GM19467 (cell line): ENCODE results near the gene PFKFB4.
"Not testable (repeated sequence)": the region's sequence is repeated elsewhere in the genome, so short reads cannot be mapped to it uniquely, and the experiment has no call there.

Experiments used
- ATAC-seq: cut with Tn5 transposase; IDR thresholded peaks from one replicate; pipeline ENCODE4 v1.9.1; 2021; ENCODE audit warnings: mild to moderate bottlenecking, moderate library complexity; ENCODE audit not compliant: unreplicated experiment

Gene PFKFB4

GRCh38 chr3:48502728-48503168 lies 53.9 kb downstream of the PFKFB4 start:
- ATAC-seq = no peak

GRCh38 chr3:48502121-48502520 lies 54.5 kb downstream of the PFKFB4 start:
- ATAC-seq = no peak

DNA sequence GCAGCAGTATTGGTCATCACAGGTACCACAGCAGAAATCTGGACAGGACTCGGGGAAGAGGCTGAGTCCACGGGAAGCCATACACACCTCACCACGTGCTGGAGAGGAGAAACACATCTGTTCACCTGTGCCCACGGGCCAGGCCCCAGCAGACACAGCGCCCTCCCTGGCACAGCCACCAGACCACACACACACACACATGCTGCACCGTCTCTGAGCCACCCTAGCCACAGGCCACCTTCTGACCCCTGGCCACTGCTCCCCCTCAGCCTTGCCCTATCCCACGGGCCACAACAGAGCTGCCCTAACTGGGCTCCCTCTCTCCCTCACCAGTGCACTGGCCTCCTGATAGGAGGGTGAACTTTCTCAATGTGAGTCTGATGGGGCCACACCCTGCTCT lies 55.4 kb downstream of the PFKFB4 start:
- ATAC-seq = no peak

DNA sequence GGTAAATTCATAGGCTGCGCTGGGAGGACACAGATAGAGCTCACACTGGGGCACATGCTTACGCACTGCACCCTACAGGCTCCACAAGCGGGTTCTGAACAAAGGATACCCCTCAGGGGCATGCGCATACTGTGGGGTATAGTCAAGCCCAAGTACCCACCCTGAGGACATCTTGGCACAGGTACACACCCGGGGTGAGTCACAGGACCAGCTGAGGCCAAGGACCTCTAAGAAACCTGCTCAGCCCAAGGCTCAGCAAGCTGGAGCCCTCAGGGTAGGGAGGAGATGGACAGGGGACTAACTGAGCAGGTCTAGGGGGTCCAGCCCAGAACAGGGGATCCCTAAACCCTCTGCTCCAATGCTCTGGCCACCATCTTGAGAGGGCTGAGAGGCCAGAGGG lies 55.9 kb downstream of the PFKFB4 start:
- no peak for ATAC-seq

DNA sequence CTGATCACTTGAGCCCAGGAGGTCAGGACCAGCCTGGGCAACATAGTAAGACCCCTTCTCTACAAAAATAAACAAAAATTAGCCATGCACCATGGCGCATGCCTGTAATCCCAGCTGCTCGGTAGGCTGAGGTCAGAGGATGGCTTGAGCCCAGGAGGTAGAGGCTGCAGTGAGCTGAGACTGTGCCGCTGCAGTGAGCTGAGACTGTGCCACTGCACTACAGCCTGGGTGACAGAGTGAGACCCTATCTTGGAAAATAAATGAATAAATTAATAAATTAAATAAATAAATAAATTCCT lies 63.5 kb downstream of the PFKFB4 start:
- ATAC-seq = no peak

DNA sequence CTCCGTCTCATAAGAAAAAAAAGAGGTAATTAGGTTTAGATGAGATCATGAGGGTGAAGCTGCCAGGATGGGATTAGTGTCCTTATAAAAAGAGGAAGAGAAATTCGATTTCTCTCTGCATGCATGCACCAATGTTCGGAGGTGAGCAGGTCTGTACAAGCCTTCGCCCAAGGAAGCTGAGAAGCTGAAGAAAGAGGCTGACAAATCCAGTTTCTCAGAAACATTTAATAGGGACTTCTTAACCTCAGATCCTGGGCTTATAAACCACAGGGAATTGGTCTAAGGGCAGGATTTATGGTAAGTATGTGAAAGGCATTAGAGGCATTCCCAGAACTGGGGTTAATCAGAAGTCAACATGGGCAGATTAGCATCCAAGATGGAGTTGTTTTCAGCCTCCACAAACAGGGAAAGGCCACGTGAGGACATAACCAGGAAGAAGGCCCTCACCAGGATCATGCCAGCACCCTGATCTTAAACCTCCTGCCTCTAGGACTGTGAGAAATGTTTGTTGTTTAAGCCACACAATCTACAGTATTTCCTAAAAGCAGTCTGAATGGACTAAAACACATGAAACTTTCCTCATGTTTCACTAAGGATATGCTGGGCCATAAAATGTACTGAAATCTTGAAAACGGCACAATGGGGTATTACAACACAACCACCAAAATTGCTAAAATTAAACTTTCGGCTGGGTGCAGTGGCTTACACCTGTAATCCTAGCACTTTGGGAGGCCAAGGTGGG lies 64.0 kb downstream of the PFKFB4 start:
- ATAC-seq = no peak

DNA sequence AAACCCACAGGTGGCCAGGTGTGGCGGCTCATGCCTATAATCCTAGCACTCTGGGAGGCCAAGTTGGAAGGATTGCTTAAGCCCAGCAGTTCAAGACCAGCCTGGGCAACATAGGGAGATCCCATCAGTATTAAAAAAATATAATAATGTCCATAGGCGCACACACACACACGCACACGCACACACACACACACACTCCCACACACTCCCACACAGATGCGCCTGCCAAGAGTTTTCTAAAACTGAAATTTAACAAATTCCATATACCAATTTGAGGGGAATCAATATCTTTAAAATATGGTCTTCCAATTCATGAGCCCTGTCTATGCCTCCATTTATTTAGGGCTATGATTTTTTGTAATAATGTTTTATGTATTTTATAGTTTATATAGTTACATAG lies 69.7 kb downstream of the PFKFB4 start:
- ATAC-seq = no peak

DNA sequence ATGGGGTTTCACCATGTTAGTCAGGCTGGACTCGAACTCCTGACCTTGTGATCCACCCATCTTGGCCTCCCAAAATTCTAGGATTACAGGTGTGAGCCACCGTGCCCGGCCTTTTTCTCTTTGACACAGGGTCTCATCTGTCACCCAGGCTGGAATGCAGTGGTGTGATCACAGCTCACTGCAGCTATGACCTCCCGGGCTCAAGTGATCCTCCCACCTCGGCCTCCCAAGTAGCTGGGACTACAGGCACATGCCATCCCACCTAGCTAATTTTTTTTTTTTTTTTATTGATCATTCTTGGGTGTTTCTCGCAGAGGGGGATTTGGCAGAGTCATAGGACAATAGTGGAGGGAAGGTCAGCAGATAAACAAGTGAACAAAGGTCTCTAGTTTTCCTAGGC lies 73.8 kb downstream of the PFKFB4 start:
- ATAC-seq = not testable (repeated sequence)

GRCh38 chr3:48480891-48481290 lies 75.7 kb downstream of the PFKFB4 start:
- ATAC-seq = not testable (repeated sequence)

DNA sequence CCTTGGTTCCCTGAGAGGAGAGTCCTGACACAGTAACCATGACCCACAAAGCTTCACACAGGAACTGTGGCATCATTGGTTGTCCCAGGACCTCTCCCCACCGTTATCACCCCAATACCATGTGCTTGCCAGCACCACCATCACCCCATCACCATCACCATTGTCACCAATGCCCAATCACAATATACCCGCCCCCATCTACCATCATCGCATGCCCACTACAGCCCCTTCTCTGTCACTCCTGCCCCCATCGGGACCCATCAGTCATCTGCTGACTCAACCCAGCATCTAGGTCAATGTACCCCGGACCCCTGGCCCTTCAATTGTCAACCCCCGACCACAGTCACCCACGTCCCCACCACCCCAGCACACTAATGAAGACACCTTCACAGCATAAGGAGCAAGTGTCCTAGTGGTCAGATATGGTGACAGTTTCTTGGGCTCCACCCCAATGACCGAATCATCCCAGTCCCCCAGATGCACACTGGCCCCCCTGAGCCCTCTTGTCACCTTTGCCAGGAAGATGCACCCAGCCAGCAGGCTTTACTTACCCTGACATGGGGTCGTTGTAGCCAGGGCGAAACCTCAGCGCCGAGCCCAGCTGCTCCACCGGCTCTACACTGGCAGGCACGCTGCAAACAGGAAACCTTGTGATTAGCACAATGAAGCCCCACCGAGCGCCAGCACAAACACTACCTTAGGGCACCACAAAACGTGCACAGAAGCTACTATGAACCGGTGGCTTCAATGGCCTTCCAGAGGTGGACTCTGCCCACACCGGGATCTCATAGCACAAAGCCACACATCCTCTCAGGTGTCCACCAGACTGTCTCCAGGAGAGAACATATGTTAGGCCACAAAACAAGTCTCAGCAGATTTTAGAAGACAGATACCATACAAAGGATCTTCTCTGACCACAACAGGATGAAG lies 77.7 kb downstream of the PFKFB4 start:
- ATAC-seq = no peak

DNA sequence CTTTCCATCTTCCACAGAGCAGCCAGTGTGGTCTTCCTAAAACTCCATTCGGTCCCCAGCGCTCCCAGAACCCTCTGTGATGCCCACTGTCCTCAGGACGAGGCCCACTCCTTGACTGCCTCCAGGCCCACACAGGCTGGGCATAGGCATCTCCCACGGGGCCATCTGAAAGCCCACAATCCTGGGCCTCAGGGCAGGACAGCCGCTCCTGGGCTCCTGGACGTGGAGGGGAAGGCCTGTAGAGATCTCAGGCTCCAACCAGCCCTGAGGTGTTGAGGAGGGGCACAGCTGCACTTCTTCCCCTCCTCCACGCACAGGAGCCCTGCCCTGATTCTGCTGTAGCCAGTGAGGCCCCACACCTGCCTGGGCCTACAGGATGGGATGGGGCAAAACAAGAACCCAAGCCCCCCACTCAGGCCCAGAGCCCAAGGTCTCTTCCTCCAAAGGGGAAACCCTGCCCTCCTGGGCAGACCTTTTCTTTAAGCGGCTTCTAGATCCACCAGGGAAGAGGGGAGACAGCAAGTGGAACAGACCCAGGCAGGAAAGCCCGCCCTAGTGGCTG lies 78.6 kb downstream of the PFKFB4 start:
- no peak for ATAC-seq

DNA sequence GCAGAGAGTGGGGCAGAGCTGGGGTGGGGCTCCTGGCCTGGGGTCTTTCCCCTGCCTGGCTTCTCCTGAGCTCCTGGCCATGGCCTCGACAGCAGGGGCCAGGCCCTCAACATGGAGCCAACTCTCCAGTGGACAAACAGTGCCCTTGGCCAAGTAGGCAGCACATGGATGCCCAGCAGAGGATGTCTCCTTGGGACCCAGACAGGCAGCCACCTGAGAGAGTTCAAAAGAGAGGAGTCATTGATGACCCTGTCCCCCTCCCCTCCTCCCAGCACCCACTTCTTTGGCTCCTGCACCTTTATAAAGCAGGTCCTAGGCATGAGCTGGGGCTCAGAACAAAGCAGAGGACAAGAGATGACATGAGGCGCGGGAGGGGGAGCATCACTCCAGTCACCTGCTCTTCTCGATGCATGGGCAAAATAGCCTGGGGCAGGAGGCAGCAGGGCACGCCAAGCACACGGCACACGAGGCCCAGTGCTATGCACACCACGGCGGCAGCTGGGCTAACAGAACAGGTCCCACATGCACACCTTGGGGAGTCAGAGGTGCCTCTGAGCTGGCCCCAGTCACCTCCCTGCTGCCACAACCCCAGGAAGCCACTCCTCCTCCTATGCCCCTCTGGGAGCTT lies 80.1 kb downstream of the PFKFB4 start:
- ATAC-seq = no peak

GRCh38 chr3:48475188-48475587 lies 81.4 kb downstream of the PFKFB4 start:
- no peak for ATAC-seq

GRCh38 chr3:48474619-48475018 lies 82.0 kb downstream of the PFKFB4 start:
- no peak for ATAC-seq

DNA sequence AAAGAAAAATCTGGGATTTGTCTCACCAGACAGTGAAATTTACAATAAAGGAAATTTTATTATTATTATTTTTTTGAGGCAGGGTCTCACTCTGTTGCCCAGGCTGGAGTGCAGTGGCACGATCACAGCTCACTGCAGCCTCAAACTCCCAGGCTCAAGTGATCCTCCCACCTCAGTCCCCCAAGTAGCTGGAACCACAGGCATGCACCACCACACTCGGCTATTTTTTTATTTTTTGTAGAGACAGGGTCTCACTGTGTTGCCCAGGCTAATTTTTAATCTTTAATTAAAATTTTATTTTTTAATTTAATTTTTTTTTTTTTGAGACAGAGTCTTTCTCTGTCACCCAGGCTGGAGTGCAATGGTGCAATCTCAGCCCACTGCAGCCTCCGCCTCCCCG lies 82.6 kb downstream of the PFKFB4 start:
- not testable (repeated sequence) for ATAC-seq

GRCh38 chr3:48473617-48473952 lies 83.0 kb downstream of the PFKFB4 start:
- ATAC-seq = no peak

DNA sequence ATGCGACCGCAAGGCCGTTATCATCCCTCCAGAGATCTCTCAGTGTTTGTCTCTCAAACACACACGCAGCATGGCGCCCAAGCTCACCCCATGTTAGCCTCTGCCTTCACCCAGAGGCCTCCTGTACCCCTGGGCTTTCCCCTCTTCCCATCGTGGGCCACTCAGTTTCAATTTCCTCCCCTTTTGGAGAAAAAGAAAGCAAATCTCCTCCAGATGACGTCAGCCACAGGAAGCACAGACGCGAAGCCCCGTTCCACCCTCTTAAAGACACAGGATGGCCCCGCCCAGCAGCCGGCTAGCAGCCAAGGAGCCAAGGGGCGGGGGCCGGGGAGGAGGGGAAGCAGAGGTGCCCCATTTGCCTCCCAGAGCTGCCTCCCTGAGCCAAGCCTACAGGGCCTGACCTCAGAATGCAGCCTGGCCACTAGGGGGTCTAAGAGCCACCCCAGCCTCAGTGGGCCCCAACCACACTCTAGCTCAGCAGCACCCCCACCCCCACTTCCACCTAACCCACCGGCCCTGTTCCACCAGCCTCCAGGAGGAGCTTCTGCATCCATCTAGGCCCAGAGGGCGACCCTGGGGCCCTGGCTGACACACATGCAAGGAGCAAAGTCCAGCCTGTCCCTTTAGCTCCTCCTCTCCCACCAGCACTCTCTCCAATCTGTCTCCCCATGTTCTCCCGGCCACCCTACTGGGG lies 83.5 kb downstream of the PFKFB4 start:
- peak; percentile 67 for ATAC-seq

GRCh38 chr3:48472673-48472922 lies 84.0 kb downstream of the PFKFB4 start:
- peak; percentile 29 for ATAC-seq

GRCh38 chr3:48470286-48470685 lies 86.3 kb downstream of the PFKFB4 start:
- ATAC-seq = no peak

DNA sequence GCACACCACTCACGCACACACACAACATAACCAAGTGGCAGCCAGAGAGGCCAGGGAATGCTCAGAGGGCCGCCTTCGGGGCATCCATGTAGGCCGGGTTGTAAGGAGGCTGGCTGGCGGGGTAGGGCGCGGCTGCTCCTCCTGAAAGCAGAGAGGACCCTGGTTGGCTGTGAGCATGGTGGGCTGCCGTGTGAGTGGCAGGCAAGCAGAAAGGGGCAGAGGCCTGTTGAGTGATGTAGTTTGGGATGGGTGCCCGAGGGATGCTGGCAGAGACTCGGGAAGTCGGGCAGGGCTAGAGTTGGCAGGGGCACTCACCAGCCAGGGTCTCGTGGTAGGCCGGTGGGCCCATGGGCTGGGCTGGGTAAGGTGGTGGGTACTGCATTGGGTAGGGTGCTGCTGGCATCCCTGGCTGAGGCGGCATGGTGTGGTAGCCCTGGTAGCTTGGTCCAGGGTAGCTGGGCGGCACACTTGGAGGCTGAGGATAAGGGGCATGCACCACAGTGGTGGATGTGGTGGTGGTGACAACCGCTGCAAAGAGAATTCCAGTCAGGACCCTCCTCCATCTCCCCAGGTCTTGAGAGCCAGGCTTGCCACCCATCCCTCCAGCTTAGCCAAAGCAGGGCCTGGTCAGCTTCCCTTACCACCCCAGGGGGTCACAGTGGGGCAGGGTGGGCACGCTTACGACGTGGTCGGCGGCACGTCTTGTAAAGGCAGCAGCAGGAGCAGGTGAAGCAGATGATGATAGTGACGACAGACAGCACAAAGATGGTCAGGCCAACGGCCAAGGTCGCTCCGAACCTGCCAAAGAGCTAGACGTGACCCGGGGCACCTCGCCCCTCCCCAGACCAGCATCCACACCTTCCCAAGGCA lies 87.3 kb downstream of the PFKFB4 start:
- ATAC-seq = no peak
